Left kidney (tissue), 8 donors: Measurements from ENCODE around the gene LBHD2. TPM values are rescaled to one million over a fixed set of nuclear protein-coding genes. Genes with fewer than 3 reads are reported as not detected.
"Not testable (repeated sequence)": the region's sequence is repeated elsewhere in the genome, so short reads cannot be mapped to it uniquely, and the experiment has no call there.

ENCODE experiments used
- DNase-seq: peaks from one replicate; pipeline ENCODE4 v3.0.0-alpha.2; 2013
- long read RNA-seq, 8 donors: transcript quantifications; one replicate each; lab custom pipeline, GENCODE V29; 2026
- polyA plus RNA-seq: library from polyadenylated mRNA; unstranded; fragments of 120-200 nt; gene quantifications from one replicate; pipeline ENCODE4 v1.2.1, GENCODE V29; 2013; ENCODE audit not compliant: insufficient read length

LBHD2 gene
- not detected for polyA plus RNA-seq
- long read RNA-seq, donor 1: 0 reads
- long read RNA-seq, donor 2: 0 reads
- long read RNA-seq, donor 3: 0 reads
- long read RNA-seq, donor 4: 0 reads
- long read RNA-seq, donor 5, partial matches to known transcripts: 0 of 1 reads
- long read RNA-seq, donor 5, other reads (novel, unspliced or antisense): 0 of 1 reads
- long read RNA-seq, donor 6: 0 reads
- long read RNA-seq, donor 7: 0 reads
- long read RNA-seq, donor 8: 0 reads

GRCh38 chr14:103084021-103084919 is at the start of gene LBHD2:
TSS of gene LBHD2 (plus strand) at chr14:103084210. CDS start at chr14:103086013, 1,803 bp downstream.
- DNase-seq: no peak

- no peak for DNase-seq
These were observed 42.5 kb upstream of the LBHD2 start for GRCh38 chr14:103041464-103041863.

DNA sequence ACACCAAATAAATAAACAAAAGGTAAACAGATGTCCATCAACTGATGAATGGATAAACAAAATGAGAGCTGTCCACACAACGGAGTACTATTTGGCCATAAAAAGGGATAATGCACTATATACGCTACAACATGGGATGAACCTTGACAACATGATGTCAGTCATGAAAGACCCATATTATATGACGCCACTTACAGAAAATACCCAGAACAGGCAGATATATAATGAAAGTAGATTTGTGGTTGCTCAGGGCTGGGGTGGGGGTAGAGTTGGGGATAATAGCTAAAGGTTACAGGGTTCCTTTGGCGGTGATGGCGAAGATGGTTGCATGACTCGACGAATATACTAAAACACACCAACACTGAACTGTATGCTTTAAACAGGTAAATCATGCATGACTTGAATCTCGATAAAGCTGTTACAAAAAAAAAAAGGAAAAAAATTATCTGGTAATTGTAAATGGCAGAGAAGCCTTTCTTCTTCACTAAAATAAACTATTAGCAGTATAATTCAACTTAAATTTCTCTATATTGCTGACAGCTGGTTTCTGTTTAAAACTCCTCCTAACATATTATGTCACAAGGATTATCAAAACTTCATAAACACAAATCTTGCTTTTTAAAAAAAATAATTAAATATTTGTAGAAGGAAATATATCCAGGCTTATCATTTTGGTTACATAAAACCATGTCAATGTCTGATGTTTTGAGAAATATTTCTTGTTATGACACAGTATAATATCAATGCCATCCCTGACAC is 40.6 kb upstream of the LBHD2 start:
- DNase-seq: no peak

DNA sequence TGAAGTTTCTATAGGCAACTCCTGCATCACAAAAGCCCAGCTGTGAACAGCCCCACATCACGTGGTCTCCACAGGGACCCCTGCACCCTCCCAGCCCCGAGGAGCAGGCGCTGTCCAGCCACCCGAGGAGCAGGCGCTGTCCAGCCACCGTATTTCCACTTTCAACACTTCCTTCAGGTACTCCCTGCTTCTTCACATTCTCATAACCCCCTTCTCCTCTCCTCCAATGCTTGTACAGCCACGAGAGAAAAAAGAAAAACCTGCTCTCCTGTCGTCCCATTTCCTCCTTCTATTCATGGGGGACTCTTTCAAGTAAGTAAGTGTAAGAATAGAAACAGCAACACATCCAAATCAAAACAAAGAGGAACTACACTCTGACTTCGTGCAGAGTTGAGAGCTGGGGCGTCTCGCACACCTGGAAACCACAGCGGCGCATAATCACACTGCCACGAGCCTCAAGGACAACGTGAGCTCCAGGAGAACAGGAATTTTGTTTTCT is 38.6 kb upstream of the LBHD2 start:
- no peak for DNase-seq

DNA sequence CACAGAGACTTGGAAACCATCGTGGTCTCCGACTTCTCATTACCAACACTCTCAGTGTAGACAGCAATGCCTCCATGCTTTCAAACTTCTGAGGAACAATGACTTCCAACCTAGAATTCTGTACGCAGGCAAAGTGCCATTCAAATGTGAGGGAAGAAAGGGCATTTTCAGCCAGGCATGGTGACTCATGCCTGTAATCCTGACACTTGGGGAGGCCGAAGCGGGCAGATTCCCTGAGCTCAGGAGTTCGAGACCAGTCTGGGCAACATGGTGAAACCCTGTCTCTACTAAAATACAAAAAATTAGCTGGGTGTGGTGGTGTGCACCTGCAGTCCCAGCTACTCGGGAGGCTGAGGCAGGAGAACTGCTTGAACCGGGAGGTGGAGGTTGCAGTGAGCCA is 36.6 kb upstream of the LBHD2 start:
- not testable (repeated sequence) for DNase-seq

DNA sequence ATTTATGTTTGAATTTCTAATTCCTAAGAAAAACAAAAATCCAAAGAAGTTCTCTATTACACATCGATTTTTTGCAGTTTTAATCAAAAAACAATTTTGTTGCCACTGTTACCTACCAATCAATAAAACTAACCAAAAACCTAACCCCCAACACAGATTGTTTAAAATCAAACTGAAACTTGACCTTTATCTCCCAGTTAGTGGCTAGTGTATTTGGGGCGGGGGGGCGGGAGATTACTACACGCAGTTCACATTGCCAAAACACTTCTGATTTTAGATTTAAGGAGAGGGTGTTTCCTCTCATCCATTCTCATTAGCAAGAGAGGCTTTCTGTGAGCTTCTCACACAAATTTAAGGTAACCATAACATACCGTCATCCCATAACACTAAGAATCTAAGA is 33.1 kb upstream of the LBHD2 start:
- no peak for DNase-seq

DNA sequence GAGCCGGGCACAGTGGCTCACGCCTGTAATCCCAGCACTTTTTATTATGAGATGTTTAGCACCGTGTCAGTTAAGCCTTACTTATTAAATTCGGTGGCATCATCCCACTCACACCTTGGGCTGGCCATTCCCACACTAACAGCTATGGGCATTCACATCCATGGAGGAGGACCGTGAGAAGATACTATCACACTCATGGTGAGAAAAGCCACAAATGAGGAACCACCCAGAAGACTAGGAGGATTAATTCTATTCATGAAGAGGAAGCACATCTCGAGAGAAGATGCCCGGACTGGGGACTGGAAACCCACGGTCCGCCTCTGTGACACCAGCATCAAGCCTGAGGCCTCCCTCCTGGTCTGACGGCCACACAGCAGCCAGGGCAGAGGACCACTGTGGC is 31.6 kb upstream of the LBHD2 start:
- DNase-seq: no peak

DNA sequence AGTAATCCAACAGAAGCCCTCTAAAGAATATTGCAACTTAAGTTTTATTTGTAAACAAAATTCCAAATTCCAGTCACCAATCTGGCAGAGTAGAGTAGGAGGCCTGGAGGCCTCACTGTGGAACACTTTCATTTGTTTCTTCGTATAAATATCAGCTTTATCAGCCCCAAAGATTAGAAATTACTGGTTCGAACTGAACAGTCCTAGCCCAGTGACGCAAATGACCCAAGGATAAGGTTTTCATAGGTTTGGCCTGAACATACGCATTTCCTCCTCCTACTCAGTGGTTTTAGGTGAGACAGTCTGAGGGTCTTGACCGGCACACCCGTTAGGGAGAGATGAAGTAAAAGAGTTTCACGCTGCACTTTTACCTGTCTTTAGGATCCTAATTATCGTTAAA is 28.3 kb upstream of the LBHD2 start:
- DNase-seq: no peak

DNA sequence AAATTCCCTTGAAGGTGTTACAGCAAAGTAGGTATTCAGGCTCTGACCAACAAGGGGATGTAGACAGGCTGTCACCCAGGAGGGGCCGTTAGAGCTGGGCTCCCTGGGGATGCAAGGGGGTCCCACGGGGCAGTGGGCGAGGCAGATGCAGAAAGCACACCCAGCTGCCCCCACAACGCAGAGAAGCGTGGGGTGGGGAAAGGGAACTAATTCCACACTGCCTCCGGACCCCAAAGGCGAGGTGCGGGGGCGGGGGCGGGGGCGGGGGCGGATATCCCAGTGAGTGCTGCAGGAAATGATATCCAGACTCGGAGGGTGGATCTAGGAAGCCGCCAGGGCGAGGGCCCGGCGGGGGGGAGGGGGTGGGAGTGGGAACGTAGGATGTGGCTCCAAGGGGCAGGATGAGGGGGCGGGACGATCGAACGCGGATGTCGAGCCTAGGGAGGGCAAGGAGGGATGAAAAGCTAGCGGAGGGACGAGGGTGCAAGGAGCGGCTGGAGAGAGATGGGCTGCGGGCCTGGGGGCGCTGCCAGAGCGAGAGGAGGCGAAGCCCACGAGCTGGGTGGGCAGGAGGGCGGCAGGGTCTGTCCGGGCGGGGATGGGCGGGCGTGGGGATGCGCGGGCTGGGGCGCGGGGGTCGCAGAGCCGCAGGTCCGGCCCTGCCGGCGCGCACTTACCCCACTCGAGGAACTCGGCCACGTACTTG is 27.5 kb upstream of the LBHD2 start:
- DNase-seq: peak; percentile 66

- DNase-seq: no peak
These were observed 27.0 kb upstream of the LBHD2 start for GRCh38 chr14:103057028-103057371.

DNA sequence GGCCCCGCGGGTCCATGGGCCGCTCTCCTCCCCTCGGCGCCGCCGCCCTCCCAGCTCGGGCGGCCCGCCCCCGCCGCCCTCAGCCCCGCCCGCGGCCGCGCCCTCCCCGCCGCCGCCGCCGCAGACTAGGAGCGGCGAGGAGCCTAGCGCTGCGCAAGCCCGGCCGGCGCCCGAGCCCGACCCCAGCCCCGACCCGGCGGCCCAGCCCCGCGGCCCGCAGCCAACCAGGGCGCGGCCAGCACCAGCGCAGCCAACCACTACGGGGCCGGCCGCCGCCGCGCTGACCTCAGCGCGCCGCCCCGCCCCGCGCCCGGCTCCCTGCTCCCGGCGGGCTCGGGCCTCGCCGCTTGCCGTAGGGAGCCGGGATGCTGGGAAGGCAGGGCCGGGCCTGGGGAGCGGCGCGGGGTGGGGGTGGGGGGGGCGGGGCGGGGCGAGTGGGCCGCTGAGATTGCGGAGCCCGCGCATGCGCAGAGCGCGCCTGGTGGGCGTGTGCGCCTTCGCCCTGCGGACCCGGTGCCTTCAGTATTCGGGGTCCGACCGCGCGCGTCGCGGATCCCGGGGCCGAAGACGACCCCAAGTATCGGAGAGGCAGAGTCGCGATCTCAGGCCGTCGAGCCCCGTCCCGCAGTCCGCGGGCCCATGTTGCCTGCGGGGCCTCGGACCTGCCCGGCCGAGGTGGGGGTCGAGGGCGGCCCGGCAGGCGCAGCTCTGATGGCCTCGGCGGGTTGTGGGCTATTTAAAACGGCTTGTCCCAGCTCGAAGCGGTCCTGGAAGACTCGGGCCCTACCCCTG is 26.4 kb upstream of the LBHD2 start, which contains the start of gene CDC42BPB:
TSS of gene CDC42BPB (minus strand) at position 178 of the 792 bp plus-strand sequence. CDS start 376 bp downstream, outside the sequence.
- DNase-seq: peak; percentile 90

- DNase-seq: no peak
These were observed 25.6 kb upstream of the LBHD2 start for GRCh38 chr14:103058164-103059055.

GRCh38 chr14:103059556-103059955 is 24.5 kb upstream of the LBHD2 start:
- DNase-seq: no peak

DNA sequence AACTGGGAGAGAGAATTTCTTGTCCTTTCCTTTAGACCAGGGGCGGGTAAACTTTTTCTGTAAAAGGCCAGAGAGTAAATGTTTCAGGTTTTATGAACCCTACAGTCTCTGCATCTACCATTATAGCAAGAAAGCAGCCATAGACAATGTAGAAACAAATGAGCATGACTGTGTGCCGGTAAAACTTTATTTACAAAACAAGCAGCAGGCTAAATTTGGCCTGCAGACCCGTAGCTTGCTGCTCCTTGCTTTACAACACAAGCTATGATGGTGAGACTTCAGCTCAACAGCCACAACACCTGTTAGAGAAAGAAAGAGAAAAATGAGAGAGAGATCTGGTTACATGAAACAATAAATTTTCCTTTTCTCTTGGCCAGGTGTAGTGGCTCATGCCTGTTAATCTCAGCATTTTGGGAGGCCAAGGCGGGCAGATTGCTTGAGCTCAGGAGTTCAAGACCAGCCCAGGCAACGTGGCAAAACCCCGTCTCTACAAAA is 22.5 kb upstream of the LBHD2 start:
- no peak for DNase-seq

DNA sequence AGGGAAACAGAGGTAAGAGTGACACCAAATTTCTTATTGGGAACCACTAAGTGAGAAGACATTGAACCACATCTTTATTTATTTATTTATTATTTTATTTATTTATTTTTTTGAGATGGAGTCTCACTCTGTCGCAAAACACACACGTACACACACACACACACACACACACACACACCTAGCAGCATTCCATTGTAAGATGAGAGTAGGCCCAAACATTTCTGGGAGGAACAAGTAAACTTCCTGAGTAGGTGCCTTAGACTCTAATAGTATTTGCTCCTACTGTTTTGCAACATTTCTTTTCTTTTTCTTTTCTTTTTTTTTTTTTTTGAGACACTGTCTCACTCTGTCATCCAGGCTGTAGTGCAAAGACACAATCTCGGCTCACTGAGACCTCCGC is 19.6 kb upstream of the LBHD2 start:
- no peak for DNase-seq

DNA sequence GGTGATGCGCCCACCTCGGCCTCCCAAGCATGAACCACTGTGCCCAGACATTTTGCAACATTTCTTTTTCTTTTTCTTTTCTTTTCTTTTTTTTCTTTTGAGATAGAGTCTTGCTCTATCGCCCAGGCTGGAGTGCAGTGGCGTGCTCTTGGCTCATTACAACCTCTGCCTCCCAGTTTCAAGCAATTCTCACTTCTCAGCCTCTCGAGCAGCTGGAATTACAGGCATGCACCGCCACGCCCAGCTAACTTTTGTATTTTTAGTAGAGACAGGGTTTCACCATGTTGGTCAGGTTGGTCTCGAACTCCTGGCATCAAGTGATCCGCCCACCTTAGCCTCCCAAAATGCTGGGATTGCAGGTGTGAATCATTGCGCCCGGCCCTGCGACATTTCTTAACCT is 19.0 kb upstream of the LBHD2 start:
- DNase-seq: no peak

DNA sequence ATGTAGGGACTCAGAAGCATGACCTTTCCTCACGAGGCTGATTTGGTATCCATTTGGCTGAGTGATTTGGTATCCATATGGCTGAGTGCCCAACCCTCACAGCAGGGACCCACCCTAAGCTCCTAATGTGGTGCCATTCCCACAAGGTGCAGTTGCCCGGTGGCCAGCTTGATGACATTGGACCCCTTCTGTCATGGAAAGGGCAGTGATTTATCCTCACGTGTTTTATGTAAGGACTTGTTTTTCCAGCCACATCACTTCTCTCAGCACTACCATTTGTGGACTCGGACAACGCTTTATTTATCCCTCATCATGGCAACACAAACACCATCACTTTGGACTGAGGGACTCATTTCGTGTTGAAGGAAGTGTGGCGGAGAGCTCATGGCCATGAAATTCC is 18.1 kb upstream of the LBHD2 start:
- no peak for DNase-seq

DNA sequence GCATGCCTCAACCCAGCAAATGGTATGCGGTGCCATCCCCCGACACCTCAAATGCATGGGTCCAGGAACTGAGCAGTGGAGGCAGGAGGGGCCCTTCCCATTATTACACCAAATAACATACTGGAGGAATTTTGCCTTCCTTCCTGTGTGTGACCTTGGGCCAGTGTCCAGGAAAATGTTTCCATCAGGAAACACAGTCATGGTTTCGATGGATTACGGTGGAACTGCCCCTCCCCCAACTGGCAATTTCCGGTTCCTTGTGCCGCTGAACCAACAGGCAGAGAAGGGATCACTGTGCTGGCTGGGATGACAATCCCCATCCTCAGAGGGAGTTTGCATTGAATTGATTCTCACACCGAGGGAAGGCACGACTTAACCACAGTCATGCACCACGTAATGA is 17.6 kb upstream of the LBHD2 start:
- no peak for DNase-seq

GRCh38 chr14:103067231-103067954 is 16.6 kb upstream of the LBHD2 start:
- no peak for DNase-seq
